WTC11 (cell line): ENCODE data around the gene NPAT.

Experiments used
- CBFB ChIP-seq: sonication (generic); formaldehyde crosslinking; IDR thresholded peaks from 2 replicates; pipeline ENCODE4 v1.8.1; 2022; ENCODE audit warnings: mild to moderate bottlenecking, low read depth, missing genetic modification reagents
- CTCF ChIP-seq: fragments of 200-600 bp; IDR thresholded peaks from 2 replicates; pipeline ENCODE4 v1.8.0; 2022; ENCODE audit warnings: antibody characterized with exemption
- GABPB1 ChIP-seq: sonication (generic); formaldehyde crosslinking; IDR thresholded peaks from 2 replicates; pipeline ENCODE4 v1.8.1; 2023; ENCODE audit warnings: mild to moderate bottlenecking, missing genetic modification reagents
- NR1H2 ChIP-seq: sonication (generic); formaldehyde crosslinking; IDR thresholded peaks from 2 replicates; pipeline ENCODE4 v1.9.0; 2021; ENCODE audit warnings: mild to moderate bottlenecking, moderate library complexity, missing genetic modification reagents
- NR3C1 ChIP-seq: sonication (generic); formaldehyde crosslinking; conservative IDR thresholded peaks from 2 replicates; pipeline ENCODE4 v1.8.1; 2023; ENCODE audit warnings: low read depth, mild to moderate bottlenecking, missing genetic modification reagents
- SP1 ChIP-seq: sonication (generic); formaldehyde crosslinking; conservative IDR thresholded peaks from 2 replicates; pipeline ENCODE4 v1.8.1; 2022; ENCODE audit warnings: missing genetic modification reagents
- ZNF232 ChIP-seq: sonication (generic); formaldehyde crosslinking; IDR thresholded peaks from 2 replicates; pipeline ENCODE4 v1.8.0; 2022; ENCODE audit warnings: mild to moderate bottlenecking, missing genetic modification reagents

GRCh38 chr11:108147150-108147549 lies 75.3 kb downstream of the NPAT start:
- TF ChIP-seq CTCF (no peak), GABPB1 (CRISPR knock-in tag) (no peak), NR3C1 (CRISPR knock-in tag) (no peak), NR1H2 (no peak), ZNF232 (CRISPR knock-in tag) (no peak), CBFB (no peak), SP1 (CRISPR knock-in tag) (no peak)
